Measurements from ENCODE around the gene ABAT. TPM values are rescaled to one million over a fixed set of nuclear protein-coding genes. Genes with fewer than 3 reads are reported as not detected.
"Not testable (repeated sequence)": the region's sequence is repeated elsewhere in the genome, so short reads cannot be mapped to it uniquely, and the experiment has no call there.

Gene ABAT
- total RNA-seq, 2 donors from 2014 or later = 27.0 to 40.2 TPM

DNA sequence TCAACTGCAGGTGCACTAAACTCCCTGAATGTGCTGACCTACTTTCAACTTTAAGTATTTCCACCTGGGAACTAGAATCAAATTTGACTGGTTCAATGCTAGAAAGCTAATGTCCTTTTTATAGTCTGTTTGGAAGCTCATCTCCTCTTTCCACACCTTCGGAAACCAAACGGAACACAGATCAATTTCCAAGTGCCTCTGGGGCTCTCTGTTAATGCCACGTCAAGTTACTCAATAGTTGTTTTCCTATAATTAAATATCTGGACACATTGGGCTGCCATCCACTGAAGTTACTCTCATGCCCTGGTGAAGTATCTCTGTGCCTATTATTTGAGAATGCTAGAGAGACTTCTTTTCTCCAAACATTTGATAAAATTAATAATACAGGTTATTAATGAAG lies 29.7 kb downstream of the ABAT start:
- Histone ChIP-seq H3K4me3 (no peak overlapping the region), H3K36me3 (replicated peaks in 1 of 2; ENCODE audit: insufficient read depth in 1 of 2, low read depth in 2 of 2) (no peaks in the 10 kb centered on the region), H3K27me3 (no peaks in the 10 kb centered on the region), H3K4me1 (peaks cover 21% of the 10 kb centered on the region), H3K27ac (no peak overlapping the region), H3K9me3 (no peaks in the 10 kb centered on the region)
- 76 to 79% methylated on average over 3 of the region's 3 CpGs for WGBS, 2 donors
- TF ChIP-seq POLR2A (IDR thresholded peaks at IDR 0.05) = no peak
- TF ChIP-seq, protein P1, sequence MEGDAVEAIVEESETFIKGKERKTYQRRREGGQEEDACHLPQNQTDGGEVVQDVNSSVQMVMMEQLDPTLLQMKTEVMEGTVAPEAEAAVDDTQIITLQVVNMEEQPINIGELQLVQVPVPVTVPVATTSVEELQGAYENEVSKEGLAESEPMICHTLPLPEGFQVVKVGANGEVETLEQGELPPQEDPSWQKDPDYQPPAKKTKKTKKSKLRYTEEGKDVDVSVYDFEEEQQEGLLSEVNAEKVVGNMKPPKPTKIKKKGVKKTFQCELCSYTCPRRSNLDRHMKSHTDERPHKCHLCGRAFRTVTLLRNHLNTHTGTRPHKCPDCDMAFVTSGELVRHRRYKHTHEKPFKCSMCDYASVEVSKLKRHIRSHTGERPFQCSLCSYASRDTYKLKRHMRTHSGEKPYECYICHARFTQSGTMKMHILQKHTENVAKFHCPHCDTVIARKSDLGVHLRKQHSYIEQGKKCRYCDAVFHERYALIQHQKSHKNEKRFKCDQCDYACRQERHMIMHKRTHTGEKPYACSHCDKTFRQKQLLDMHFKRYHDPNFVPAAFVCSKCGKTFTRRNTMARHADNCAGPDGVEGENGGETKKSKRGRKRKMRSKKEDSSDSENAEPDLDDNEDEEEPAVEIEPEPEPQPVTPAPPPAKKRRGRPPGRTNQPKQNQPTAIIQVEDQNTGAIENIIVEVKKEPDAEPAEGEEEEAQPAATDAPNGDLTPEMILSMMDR (IDR thresholded peaks at IDR 0.05) = no peak
- DNase-seq (no peak), ATAC-seq (no peak)
- intact Hi-C loops (cut with DNase I) = no loop called here

DNA sequence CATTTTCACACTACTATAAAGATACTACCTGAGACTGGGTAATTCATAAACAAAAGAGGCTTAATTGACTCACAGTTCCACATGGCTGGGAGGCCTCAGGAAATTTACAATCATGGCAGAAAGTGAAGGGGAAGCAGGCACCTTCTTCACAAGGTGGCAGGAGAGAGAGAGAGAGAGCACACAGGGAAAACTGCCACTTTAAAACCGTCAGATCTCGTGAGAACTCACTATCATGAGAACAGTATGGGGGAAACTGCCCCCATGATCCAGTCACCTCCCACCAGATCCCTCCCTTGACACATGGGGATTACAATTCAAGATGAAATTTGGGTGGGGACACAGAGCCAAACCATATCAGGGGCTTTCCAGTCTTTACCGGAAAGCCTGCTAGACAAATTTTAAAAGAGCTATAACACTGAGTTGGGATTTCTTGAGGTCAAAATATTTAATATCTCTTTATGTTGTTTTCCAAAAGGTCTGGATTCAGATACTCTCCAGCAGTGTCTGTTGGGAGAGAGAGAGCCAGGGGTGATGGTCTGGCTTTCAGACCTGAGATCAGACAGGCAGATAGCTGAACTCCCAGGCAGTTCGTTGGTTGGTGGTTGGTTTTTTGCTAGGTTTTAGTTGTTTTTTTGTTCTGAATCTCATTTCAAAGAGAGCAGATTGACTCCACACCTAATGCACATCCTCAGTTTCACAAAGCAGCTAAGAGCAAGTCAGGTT lies 30.8 kb downstream of the ABAT start:
- peaks cover 19% of the 10 kb centered on the region for H3K4me1 ChIP-seq
- WGBS, 2 donors = 47 to 58% methylated on average over 4 of the region's 4 CpGs
- DNase-seq; intact Hi-C loops (cut with DNase I); H3K4me3 ChIP-seq; H3K36me3 ChIP-seq (replicated peaks in 1 of 2; ENCODE audit: insufficient read depth in 1 of 2, low read depth in 2 of 2); ATAC-seq; H3K27me3 ChIP-seq; H3K9me3 ChIP-seq: not testable (repeated sequence)
- peak overlapping the region in 1 of 4 donors; percentile 13 for H3K27ac ChIP-seq

DNA sequence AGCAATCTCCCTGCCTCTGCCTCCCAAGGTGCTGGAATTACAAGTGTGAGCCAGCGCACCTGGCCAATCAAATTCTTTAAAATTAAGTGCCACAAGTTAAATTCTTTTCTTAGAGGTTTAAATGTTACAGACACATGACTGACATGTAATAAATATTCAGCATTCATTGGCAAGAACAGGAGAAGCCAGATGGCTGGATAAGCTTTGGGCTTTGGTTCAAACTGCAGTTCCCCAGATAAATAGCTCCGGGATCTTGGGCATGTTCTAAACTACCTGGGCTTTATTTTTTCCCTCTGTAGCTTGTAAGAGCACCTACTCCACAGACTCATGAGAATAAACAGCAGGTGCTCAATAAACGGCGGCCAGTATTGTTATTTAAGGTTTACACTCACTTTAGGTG lies 34.1 kb downstream of the ABAT start:
- no peak for ATAC-seq
- Histone ChIP-seq H3K36me3 (replicated peaks in 1 of 2; ENCODE audit: insufficient read depth in 1 of 2, low read depth in 2 of 2) (no peaks in the 10 kb centered on the region), H3K4me1 (peaks cover 18% of the 10 kb centered on the region), H3K4me3 (no peak overlapping the region), H3K9me3 (no peaks in the 10 kb centered on the region), H3K27ac (no peak overlapping the region), H3K27me3 (no peaks in the 10 kb centered on the region)
- intact Hi-C loops (cut with DNase I) = no loop called here
- TF ChIP-seq, protein P1 (IDR thresholded peaks at IDR 0.05) = no peak
- no peak for TF ChIP-seq POLR2A (IDR thresholded peaks at IDR 0.05)
- 32 to 58% methylated on average over 4 of the region's 4 CpGs for WGBS, 2 donors
- no peak for DNase-seq

DNA sequence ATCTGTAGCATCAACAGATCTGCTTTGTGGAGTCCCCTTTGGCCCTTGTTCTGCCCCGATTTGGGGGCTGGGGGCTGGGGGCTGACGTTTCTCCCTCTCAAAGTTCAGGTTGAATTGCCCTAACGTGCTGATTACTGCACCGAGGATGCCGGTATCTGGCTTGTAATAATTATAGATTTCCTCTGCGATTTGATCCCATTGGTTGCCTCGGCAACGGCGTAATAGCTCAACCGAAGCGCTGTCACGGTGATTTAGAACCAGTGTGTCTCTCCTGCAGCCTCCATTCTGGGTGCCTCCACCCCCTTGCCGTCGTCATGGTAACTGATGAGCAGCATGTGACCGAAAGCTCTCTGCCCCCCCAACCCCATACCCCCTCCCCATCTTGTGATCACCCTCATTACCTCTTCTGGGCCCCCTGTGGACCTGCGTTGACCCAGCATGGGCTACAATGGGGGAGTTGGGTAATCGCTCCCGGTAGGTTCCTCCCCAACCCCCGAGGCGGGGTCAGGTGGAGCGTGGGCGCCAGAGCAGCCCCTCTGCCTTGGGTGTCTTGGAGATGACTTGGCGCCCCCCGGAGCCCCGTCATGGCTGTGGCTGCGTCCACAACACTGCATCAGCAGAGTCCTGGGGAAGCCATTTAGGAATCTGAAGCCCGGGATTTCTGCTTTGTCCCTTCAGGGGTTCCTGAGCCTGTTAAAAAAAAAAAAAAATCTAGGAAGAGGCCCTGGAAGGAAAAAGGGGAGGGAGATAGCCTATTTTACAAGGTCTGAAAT lies 38.4 kb downstream of the ABAT start:
- ATAC-seq (no peak), DNase-seq (peak in 2 of 4 donors; percentile 10 to 23)
- Histone ChIP-seq H3K4me3 (no peak overlapping the region), H3K27ac (no peak overlapping the region), H3K9me3 (no peaks in the 10 kb centered on the region), H3K4me1 (peaks cover 23% of the 10 kb centered on the region), H3K36me3 (replicated peaks in 1 of 2; ENCODE audit: insufficient read depth in 1 of 2, low read depth in 2 of 2) (no peaks in the 10 kb centered on the region), H3K27me3 (no peaks in the 10 kb centered on the region)
- TF ChIP-seq, protein P1 (IDR thresholded peaks at IDR 0.05) = no peak
- no peak for TF ChIP-seq POLR2A (IDR thresholded peaks at IDR 0.05)
- intact Hi-C loops (cut with DNase I) = no loop called here
- WGBS, 2 donors = 50 to 67% methylated on average over 24 to 27 of the region's 27 CpGs

DNA sequence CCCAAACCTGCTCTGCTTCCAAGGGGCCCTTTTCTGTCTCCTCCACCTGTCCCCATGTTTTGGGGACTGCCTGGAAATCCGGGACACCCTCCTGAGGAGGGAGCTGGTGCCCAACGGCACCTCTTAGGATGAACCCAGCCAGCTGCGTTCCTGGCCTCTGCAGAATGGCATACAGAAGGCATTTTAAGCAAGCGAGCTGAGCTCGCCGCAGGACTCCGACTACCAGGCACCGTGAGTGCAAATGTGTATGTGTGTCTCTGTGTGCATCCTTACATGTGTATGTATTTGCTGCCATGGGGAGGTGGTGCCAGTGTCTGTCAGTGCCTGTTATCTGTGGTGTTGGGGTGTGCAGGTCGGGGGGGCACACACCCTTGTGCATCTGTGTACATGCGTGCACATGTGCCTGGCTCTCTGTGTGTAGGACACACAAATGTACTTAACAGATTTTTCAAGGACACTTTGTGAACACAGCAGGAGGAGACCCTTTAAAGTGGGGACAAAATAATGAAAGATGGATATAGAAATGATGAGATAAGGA lies 39.3 kb downstream of the ABAT start:
- intact Hi-C loops (cut with DNase I) = no loop called here
- WGBS, 2 donors = 78 to 80% methylated on average over 9 to 10 of the region's 10 CpGs

More for the DNA sequence above, 39.3 kb downstream of the ABAT start:
- no peak for TF ChIP-seq POLR2A (IDR thresholded peaks at IDR 0.05)
- TF ChIP-seq, protein P1 (IDR thresholded peaks at IDR 0.05) = no peak
- no peaks in the 10 kb centered on the region for H3K36me3 ChIP-seq (replicated peaks in 1 of 2; ENCODE audit: insufficient read depth in 1 of 2, low read depth in 2 of 2)
- no peaks in the 10 kb centered on the region for H3K27me3 ChIP-seq
- no peak overlapping the region for H3K27ac ChIP-seq
- peaks cover 23% of the 10 kb centered on the region for H3K4me1 ChIP-seq
- H3K4me3 ChIP-seq = no peak overlapping the region
- ATAC-seq = no peak
- no peak for DNase-seq
- no peaks in the 10 kb centered on the region for H3K9me3 ChIP-seq
